ENCODE measurements around the gene CLCF1. TPM values are rescaled to one million over a fixed set of nuclear protein-coding genes. Genes with fewer than 3 reads are reported as not detected.

The CLCF1 gene
- total RNA-seq, 2 experiments from 2014 or later = 0.09 to 0.27 TPM

- no peak overlapping the region for H3K27ac Mint-ChIP-seq
- H3K4me3 Mint-ChIP-seq = no peak overlapping the region
- ATAC-seq (no peak), DNase-seq (no peak)
- no peaks in the 10 kb centered on the region for H3K9me3 Mint-ChIP-seq (ENCODE audit: low read depth)
- peaks cover 11% of the 10 kb centered on the region for H3K4me1 Mint-ChIP-seq
- POLR2A ChIA-PET = interaction anchor here (0.6 kb wide), 1 partner anchor 74 kb away, joined by 3 read pairs; no protein-coding TSS in a partner anchor
- H3K27me3 Mint-ChIP-seq = no peaks in the 10 kb centered on the region
- CTCF ChIA-PET = interaction anchor here (1.0 to 20.0 kb wide), 5 partner anchors 15 to 268 kb away, joined by 3 to 445 read pairs (median 13); partner anchors contain the start of gene POLD4
- H3K36me3 Mint-ChIP-seq (ENCODE audit: low read depth) = no peaks in the 10 kb centered on the region
- intact Hi-C loops (cut with DNase I, micrococcal nuclease) = loop anchor here in 1 of 2 experiments (5.0 kb wide), 1 partner anchor 118 kb away; the partner anchor contains the start of gene GRK2
Measured at GRCh38 chr11:67384851-67385366, 11.5 kb upstream of the CLCF1 start.

GRCh38 chr11:67382276-67383136 is 9.1 kb upstream of the CLCF1 start:
- peak; percentile 97 for ATAC-seq
- Mint-ChIP-seq H3K27ac (no peak overlapping the region), H3K36me3 (ENCODE audit: low read depth) (no peaks in the 10 kb centered on the region), H3K9me3 (ENCODE audit: low read depth) (no peaks in the 10 kb centered on the region), H3K27me3 (no peaks in the 10 kb centered on the region), H3K4me1 (peaks cover 2% of the 10 kb centered on the region), H3K4me3 (no peak overlapping the region)
- intact Hi-C loops (cut with DNase I, micrococcal nuclease) = loop anchor here (1.0 to 5.0 kb wide), 7 partner anchors 25 to 301 kb away; partner anchors contain the start of gene GRK2 (in 2 of the 2)
- ChIA-PET POLR2A (interaction anchor here (0.5 to 1.0 kb wide), 4 partner anchors 31 to 328 kb away, joined by 3 to 5 read pairs (median 4); no protein-coding TSS in a partner anchor), CTCF (interaction anchor here (0.5 to 20.0 kb wide), 41 partner anchors 8 to 1026 kb away, joined by 3 to 445 read pairs (median 3); partner anchors contain the start of genes POLD4, PPP1CA and RAD9A)
- DNase-seq = peak; percentile 90

GRCh38 chr11:67381244-67381972 is 8.0 kb upstream of the CLCF1 start:
- DNase-seq (no peak), ATAC-seq (no peak)
- H3K9me3 Mint-ChIP-seq (ENCODE audit: low read depth) = no peaks in the 10 kb centered on the region
- intact Hi-C loops (cut with DNase I, micrococcal nuclease) = loop anchor here in 1 of 2 experiments (5.0 kb wide), 1 partner anchor 114 kb away; the partner anchor contains the start of gene GRK2
- no peak overlapping the region for H3K4me3 Mint-ChIP-seq
- H3K27me3 Mint-ChIP-seq = peaks cover 2% of the 10 kb centered on the region
- POLR2A ChIA-PET = no interaction called here
- H3K27ac Mint-ChIP-seq = no peak overlapping the region
- CTCF ChIA-PET = interaction anchor here (0.6 to 20.0 kb wide), 24 partner anchors 8 to 194 kb away, joined by 3 to 445 read pairs (median 5); partner anchors contain the start of genes POLD4 and RAD9A
- H3K36me3 Mint-ChIP-seq (ENCODE audit: low read depth) = no peaks in the 10 kb centered on the region
- peaks cover 2% of the 10 kb centered on the region for H3K4me1 Mint-ChIP-seq

DNA sequence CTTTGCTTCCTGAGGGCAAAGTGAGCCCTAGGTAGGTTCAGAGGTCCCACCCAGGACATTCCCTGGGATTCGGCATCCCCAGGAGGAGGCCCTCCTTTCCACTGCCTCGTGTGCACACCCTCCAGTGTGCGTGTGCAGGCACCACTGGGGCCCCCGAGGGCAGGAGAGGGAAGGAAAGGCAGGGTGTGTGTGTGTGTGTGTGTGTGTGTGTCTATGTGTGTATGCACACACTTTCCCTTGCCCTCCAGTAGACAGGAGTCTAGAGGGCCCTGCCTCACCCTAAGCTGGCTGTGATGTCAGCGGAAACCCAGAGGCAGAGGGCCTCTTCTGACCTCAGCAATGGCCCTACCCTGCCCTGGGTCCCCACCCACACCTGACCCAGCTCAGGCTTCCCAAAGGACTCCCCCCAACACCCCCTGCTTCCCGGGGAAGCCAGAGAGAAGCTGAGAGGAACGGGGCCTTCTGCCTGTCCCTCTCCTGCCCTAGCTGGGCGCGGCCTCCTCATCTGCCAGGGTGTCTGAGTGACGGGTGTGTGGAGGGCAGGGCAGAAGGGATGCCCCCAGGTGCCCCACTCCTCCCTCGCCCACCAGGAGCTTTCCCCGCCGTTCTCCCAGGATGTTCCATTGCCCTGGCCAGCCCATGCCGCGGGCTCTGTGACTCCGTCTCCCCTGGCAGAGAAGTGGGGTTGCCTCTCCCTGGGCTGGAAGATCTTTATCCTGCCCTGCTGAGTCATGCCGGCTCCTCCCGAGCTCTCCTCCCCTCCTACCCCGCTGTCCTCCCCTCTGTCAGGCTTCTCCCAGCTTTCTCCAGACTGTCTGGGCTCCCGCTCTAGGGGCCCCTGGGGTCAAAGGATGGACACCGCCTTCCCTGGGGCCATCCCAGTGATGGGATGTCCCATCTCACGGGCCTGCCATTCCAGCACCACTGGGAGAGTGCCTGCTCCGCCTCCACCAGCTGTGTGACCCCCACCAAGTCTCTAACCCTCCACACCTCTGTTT is 6.0 kb upstream of the CLCF1 start:
- H3K9me3 Mint-ChIP-seq (ENCODE audit: low read depth) = no peaks in the 10 kb centered on the region
- H3K36me3 Mint-ChIP-seq (ENCODE audit: low read depth) = no peaks in the 10 kb centered on the region
- intact Hi-C loops (cut with DNase I, micrococcal nuclease) = loop anchor here in 1 of 2 experiments (5.0 kb wide), 1 partner anchor 112 kb away; the partner anchor contains the start of gene GRK2
- CTCF ChIA-PET = interaction anchor here (0.9 to 20.0 kb wide), 4 partner anchors 8 to 34 kb away, joined by 3 to 445 read pairs (median 53); partner anchors contain the start of gene POLD4
- H3K27me3 Mint-ChIP-seq = peaks cover 9% of the 10 kb centered on the region
- POLR2A ChIA-PET = no interaction called here
- H3K4me1 Mint-ChIP-seq = peaks cover 7% of the 10 kb centered on the region
- H3K27ac Mint-ChIP-seq = no peak overlapping the region
- H3K4me3 Mint-ChIP-seq = no peak overlapping the region
- ATAC-seq (no peak), DNase-seq (no peak)

GRCh38 chr11:67378544-67378943 is 5.1 kb upstream of the CLCF1 start:
- Mint-ChIP-seq H3K27me3 (peaks cover 15% of the 10 kb centered on the region), H3K36me3 (ENCODE audit: low read depth) (no peaks in the 10 kb centered on the region), H3K4me1 (peaks cover 13% of the 10 kb centered on the region), H3K4me3 (no peak overlapping the region), H3K27ac (no peak overlapping the region), H3K9me3 (ENCODE audit: low read depth) (no peaks in the 10 kb centered on the region)
- intact Hi-C loops (cut with DNase I, micrococcal nuclease) = no loop called here
- POLR2A ChIA-PET = interaction anchor here (0.6 kb wide), 1 partner anchor 652 kb away, joined by 3 read pairs; the partner anchor contains the start of gene NDUFS8
- ATAC-seq (no peak), DNase-seq (no peak)
- CTCF ChIA-PET = interaction anchor here (0.9 to 20.0 kb wide), 2 partner anchors 8 to 24 kb away, joined by 4 to 445 read pairs; partner anchors contain the start of gene POLD4

DNA sequence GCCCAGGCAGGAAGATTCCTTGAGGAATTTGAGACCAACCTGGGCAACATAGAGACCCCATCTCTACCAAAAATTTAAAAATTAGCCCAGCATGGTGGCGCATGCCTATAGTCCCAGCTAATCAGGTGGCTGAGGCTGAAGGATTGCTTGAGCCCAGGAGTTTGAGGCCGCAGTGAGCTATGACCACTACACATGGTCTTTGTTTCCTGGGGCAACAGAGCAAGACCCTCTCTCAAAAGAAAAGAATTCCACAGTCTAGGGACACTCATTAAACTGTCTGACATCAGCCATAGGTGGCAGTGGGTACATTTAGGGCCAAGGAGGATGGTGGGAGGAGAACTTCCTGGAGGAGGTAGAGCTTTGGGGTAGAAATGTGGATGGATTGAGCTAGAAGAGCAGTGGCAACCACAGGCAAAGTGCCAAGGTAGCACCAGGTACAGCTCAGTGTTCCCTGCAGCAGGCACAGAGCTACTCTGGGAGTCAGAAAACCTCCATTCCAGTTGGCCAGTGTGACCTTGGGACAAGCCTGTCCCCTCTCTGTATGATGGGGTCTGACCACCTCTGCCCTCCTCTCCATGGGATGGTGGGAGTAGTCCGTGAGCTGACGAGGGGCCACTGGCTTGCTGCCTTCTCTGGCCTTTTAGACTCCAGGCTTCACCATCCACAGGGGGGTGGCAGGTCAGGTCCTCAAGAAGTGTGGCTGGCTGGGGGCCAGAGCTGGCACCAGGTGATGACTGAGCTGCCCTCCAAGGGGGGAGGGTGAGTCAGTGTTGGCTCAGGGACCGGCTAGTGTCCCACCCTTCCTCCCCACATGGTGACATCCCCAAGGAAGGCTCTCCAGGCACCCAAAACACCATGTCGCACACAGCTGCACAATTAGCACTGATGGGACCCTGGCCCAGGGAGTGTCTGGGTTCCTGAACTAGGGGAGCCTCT is 3.7 kb upstream of the CLCF1 start:
- Mint-ChIP-seq H3K27me3 (peaks cover 16% of the 10 kb centered on the region), H3K4me1 (peaks cover 13% of the 10 kb centered on the region), H3K9me3 (ENCODE audit: low read depth) (no peaks in the 10 kb centered on the region), H3K4me3 (no peak overlapping the region), H3K27ac (no peak overlapping the region), H3K36me3 (ENCODE audit: low read depth) (no peaks in the 10 kb centered on the region)
- intact Hi-C loops (cut with DNase I, micrococcal nuclease) = no loop called here
- CTCF ChIA-PET = interaction anchor here (0.5 to 20.0 kb wide), 8 partner anchors 10 to 295 kb away, joined by 3 to 445 read pairs (median 4); partner anchors contain the start of gene POLD4
- DNase-seq (no peak), ATAC-seq (no peak)
- POLR2A ChIA-PET = interaction anchor here (0.6 kb wide), 1 partner anchor 100 kb away, joined by 5 read pairs; no protein-coding TSS in a partner anchor

GRCh38 chr11:67376063-67376820 is 2.8 kb upstream of the CLCF1 start:
- ChIA-PET CTCF (interaction anchor here (0.8 to 20.0 kb wide), 4 partner anchors 11 to 238 kb away, joined by 4 to 445 read pairs (median 8); partner anchors contain the start of gene POLD4), POLR2A (no interaction called here)
- intact Hi-C loops (cut with DNase I, micrococcal nuclease) = no loop called here
- no peak for DNase-seq
- no peak overlapping the region for H3K4me3 Mint-ChIP-seq
- peaks cover 23% of the 10 kb centered on the region for H3K27me3 Mint-ChIP-seq
- no peaks in the 10 kb centered on the region for H3K36me3 Mint-ChIP-seq (ENCODE audit: low read depth)
- no peak overlapping the region for H3K27ac Mint-ChIP-seq
- no peak for ATAC-seq
- peaks cover 20% of the 10 kb centered on the region for H3K4me1 Mint-ChIP-seq
- no peaks in the 10 kb centered on the region for H3K9me3 Mint-ChIP-seq (ENCODE audit: low read depth)

- H3K27ac Mint-ChIP-seq = no peak overlapping the region
- no peak for ATAC-seq
- ChIA-PET POLR2A (no interaction called here), CTCF (interaction anchor here (0.7 to 20.0 kb wide), 3 partner anchors 21 to 30 kb away, joined by 3 to 445 read pairs (median 13); partner anchors contain the start of gene POLD4)
- no peak overlapping the region for H3K4me3 Mint-ChIP-seq
- H3K27me3 Mint-ChIP-seq = peaks cover 28% of the 10 kb centered on the region
- DNase-seq = no peak
- H3K36me3 Mint-ChIP-seq (ENCODE audit: low read depth) = no peaks in the 10 kb centered on the region
- intact Hi-C loops (cut with DNase I, micrococcal nuclease) = no loop called here
- H3K4me1 Mint-ChIP-seq = peaks cover 25% of the 10 kb centered on the region
- H3K9me3 Mint-ChIP-seq (ENCODE audit: low read depth) = no peaks in the 10 kb centered on the region
Measured at GRCh38 chr11:67375320-67376055, 2.1 kb upstream of the CLCF1 start.

All from activated CD4-positive, alpha-beta T cell treated with anti-CD3 and anti-CD28 coated beads for 36 hours (primary cell).